ENCODE measurements around the gene SIMC1.

The SIMC1 gene

GRCh38 chr5:176365351-176366231 is 127.4 kb downstream of the SIMC1 start, which contains the start of gene ARL10:
Gene ARL10 (plus strand): TSS chr5:176365487. CDS start chr5:176365564, 77 bp downstream.
- no peak for DNase-seq

DNA sequence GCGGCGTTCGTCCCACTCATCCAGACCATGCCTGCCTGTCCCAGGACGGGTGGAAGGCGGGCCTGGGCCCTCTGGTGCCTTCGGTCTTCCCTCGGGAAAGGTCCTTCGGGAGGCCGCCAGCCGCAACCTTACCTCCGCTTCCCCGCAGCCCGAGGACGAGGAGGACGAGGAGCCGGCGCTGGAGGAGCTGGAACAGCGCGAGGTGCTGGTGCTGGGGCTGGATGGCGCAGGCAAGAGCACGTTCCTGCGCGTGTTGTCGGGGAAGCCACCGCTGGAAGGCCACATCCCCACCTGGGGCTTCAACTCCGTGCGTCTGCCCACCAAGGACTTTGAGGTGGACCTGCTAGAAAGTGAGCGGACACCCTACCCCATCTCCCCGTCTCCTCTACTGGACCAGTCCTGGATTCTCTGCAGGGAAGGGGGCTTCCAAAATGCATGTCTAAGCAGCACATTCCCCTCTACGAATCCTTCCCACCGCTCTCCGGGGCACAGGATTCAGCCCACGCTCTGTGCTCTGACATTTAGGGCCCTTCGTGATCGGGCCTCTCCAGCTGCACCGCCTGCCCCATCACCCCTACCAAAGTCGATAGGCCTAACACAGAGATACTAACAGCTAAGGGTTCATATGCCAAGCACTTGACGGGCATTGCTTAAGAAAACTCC is 128.1 kb downstream of the SIMC1 start:
- DNase-seq: no peak

DNA sequence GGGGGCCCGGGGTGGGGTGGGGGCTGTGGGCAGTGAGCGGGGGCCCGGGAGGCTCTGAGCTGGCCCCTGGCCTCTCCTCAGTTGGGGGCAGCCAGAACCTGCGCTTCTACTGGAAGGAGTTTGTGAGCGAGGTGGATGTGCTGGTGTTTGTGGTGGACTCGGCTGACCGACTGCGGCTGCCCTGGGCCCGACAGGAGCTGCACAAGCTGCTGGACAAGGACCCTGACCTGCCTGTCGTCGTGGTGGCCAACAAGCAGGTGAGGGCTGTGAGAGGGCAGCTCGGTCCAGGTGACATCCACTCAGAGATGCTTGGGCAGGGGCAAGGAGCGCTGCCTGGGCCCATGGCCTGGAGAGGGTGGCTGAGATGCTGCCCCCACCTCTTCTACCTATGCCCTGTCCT is 130.5 kb downstream of the SIMC1 start:
- DNase-seq: no peak

DNA sequence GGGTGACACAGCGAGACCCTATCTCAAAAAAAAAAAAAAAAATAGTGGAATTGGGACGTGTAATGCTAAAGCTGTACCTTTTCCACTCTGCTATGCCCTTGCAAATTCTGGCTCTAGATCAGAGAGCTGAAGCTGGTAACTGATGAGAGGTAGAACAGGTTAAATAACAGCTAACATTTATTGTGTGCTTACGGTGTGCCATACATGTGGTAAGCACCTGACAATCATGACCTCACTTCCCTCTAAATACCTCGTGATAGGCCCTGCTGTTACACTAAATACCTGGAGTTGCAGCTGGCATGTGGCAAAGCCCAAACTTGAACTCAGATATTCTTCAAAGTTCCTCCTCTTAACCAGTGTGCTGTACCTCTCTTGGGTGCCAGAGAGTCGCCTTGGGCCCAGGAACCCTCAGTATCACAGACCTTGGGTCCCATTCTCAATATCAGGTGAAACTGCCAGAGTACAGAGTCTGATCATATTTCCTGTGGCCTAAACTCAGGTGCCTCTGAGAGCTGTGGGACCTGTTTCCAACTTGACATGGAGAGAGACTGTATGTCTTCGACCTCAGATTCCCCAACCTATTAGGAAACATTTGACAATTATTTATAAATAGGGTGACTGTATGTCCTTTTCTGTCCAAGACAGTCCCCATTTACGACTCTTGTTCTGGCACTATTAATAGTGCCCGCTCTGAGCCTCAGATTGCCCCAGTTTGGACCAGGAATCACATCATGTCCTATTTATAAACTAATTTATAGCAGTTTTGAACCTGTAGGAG is 131.9 kb downstream of the SIMC1 start:
- DNase-seq: no peak

- DNase-seq: no peak
Measured at GRCh38 chr5:176371621-176372539, 133.7 kb downstream of the SIMC1 start.

- DNase-seq: no peak
Measured at GRCh38 chr5:176373100-176373818, 135.0 kb downstream of the SIMC1 start.

- no peak for DNase-seq
Measured at GRCh38 chr5:176379881-176380280, 141.7 kb downstream of the SIMC1 start.

GRCh38 chr5:176381423-176381822 is 143.2 kb downstream of the SIMC1 start:
- DNase-seq: no peak

DNA sequence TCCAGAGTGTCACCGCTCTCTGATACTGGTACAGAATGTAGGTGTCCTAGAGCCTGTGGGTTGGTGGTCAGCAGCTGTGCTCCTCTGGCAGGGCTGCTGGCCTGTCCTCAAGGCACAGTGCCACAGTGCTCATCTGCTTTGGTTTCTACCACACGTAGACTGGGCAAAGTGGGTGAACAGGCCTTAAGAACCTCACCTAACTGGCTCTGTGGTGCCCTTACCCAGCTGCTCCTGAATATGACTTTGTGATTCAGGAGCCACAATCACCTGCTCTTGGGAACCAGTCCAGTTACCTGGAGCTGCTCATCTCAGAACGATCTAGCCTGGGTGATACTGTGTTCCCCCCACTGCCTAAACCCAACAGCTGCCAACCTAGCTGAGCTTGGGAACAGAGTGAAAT is 143.8 kb downstream of the SIMC1 start:
- DNase-seq: no peak

- DNase-seq: no peak
Measured at GRCh38 chr5:176382721-176383120, 144.5 kb downstream of the SIMC1 start.

GRCh38 chr5:176383248-176383905 is 145.2 kb downstream of the SIMC1 start:
- no peak for DNase-seq

GRCh38 chr5:176383961-176384360 is 145.7 kb downstream of the SIMC1 start:
- DNase-seq: no peak

- DNase-seq: no peak
Measured at GRCh38 chr5:176384366-176384930, 146.2 kb downstream of the SIMC1 start.

- DNase-seq: no peak
Measured at GRCh38 chr5:176384991-176385390, 146.8 kb downstream of the SIMC1 start.

- DNase-seq: no peak
Measured at GRCh38 chr5:176386491-176386890, 148.3 kb downstream of the SIMC1 start.

DNA sequence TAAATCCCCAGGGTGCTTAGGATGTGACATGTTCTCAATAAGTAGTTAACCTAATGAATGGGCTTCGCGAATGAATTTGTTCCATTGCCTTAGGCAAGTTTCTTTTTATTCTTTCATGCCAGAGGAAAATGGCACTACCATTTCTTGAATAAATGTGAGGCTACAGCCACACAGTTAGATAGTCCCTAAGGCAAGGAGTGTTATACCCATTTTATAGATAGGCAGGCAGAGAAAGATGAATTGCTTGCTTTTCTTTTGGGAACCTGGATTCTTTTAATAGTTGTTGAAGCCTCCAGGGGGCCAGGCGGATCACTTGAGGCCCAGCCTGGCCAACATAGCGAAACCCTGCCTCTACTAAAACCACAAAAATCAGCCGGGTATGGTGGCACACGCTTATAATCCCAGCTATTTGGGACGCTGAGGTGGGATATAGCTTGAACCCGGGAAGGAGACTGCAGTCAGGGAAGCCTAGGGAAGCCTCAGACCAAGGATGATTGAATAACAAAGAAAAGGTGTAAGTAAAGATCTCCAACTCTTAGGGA is 149.2 kb downstream of the SIMC1 start:
- no peak for DNase-seq

GRCh38 chr5:176388003-176388443 is 149.8 kb downstream of the SIMC1 start:
- DNase-seq: no peak

- peak; percentile 97 for DNase-seq
Measured at GRCh38 chr5:176388444-176389134, 150.4 kb downstream of the SIMC1 start, which contains the start of the genes HIGD2A and NOP16. Gene HIGD2A (plus strand): TSS chr5:176388751. CDS start chr5:176388820, 69 bp downstream. Gene NOP16 (minus strand): TSS chr5:176388598. CDS start chr5:176388539, 59 bp downstream.

Data from SIG-M5 (cell line).